ENCODE results near the gene ZFPM1. TPM values are rescaled to one million over a fixed set of nuclear protein-coding genes. Genes with fewer than 3 reads are reported as not detected.

The ZFPM1 gene
- polyA plus RNA-seq, 1 of the 3 experiments (the other 2 are of a cell fraction) = 1.2 TPM

DNA sequence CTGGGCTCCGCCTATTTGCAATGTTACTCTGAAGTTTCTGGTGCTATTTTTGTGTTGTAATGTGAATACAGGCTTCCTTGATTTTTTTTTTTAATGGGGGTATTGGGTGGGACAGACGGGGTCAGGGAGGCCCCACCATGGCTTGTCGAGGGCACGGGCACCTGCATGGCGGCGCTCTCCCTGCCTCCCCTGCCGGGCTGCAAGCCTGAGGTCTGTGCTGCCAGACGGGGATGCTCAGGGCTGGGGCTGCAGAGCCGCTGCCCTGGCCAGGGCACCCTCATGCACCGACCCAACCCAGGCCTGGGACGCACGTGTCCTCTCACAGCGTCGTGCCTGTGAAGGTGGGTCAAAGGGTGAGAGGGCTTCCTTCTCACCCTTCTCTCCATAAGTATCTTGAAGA, 13.0 kb upstream of the ZFPM1 start:
- Histone ChIP-seq H3K4me2 (no peak overlapping the region), H3K9me2 (no peaks in the 10 kb centered on the region), H3K27me3 (ENCODE audit: insufficient read depth) (no peaks in the 10 kb centered on the region), H3K79me2 (ENCODE audit: insufficient read depth) (no peaks in the 10 kb centered on the region), H4K20me1 (ENCODE audit: insufficient read depth) (0 out of 2 replicates have a peak, but pooled peaks cover 3% of the 10 kb centered on the region), H3K36me3 (replicated peaks in 1 of 2; ENCODE audit: control insufficient read depth in 1 of 2, insufficient read depth in 2 of 2, low read length in 1 of 2) (no peaks in the 10 kb centered on the region), H3K4me3 (ENCODE audit: low read depth in 2 of 2, low read length in 1 of 2) (no peak overlapping the region), H3K9ac (no peak overlapping the region), H3K27ac (ENCODE audit: low read depth in 2 of 2, low read length in 1 of 2) (no peak overlapping the region), H3K4me1 (ENCODE audit: control insufficient read depth in 1 of 2, insufficient read depth in 2 of 2, low read depth in 1 of 2, low read length in 1 of 2) (peaks cover 0 to 19% of the 10 kb centered on the region in 2 experiments; a peak in 1 of 4 replicates), H3F3A (replicated peaks; ENCODE audit: insufficient read depth) (no peaks in the 10 kb centered on the region), H2AFZ (ENCODE audit: low read depth) (no peak overlapping the region), H3K9me3 (no peaks in the 10 kb centered on the region)
- CTCF ChIA-PET = no interaction called here
- TF ChIP-seq RAD21 (IDR thresholded peaks at IDR 0.05; ENCODE audit: low read length) (no peak), USF1 (IDR thresholded peaks at IDR 0.05; ENCODE audit: borderline replicate concordance, low read depth) (no peak), MAX (IDR thresholded peaks at IDR 0.05; ENCODE audit: low read depth) (no peak), MXI1 (IDR thresholded peaks at IDR 0.05; ENCODE audit: low read depth, low read length) (no peak), RXRA (IDR thresholded peaks at IDR 0.05; ENCODE audit: borderline replicate concordance, low read depth) (no peak), CTCF (IDR thresholded peaks at IDR 0.05) (no peak), FOXJ3 (CRISPR knock-in tag; IDR thresholded peaks at IDR 0.05) (no peak), ELF1 (IDR thresholded peaks at IDR 0.05) (no peak), RCOR1 (IDR thresholded peaks at IDR 0.05; ENCODE audit: low read length) (no peak), ZBTB33 (IDR thresholded peaks at IDR 0.05; ENCODE audit: borderline replicate concordance, low read depth) (no peak), IRF3 (IDR thresholded peaks at IDR 0.05; ENCODE audit: low read depth, low read length) (no peak), NFIC (IDR thresholded peaks at IDR 0.05; ENCODE audit: borderline replicate concordance) (no peak), YY1 (IDR thresholded peaks at IDR 0.05; ENCODE audit: low read depth) (no peak), TCF12 (IDR thresholded peaks at IDR 0.05) (no peak), MEF2A (IDR thresholded peaks at IDR 0.05; ENCODE audit: borderline replicate concordance, low read depth) (no peak), SMC3 (IDR thresholded peaks at IDR 0.05; ENCODE audit: low read depth, low read length) (no peak), TAF1 (IDR thresholded peaks at IDR 0.05; ENCODE audit: borderline replicate concordance, low read depth, low read length) (no peak), JUND (IDR thresholded peaks at IDR 0.05) (no peak), SIN3A (IDR thresholded peaks at IDR 0.05; ENCODE audit: borderline replicate concordance, low read depth, low read length) (no peak)
- WGBS (ENCODE audit: low lambda C conversion rate) = 88% methylated on average over 9 of the region's 14 CpGs
- POLR2A ChIA-PET = no interaction called here
- no peak for DNase-seq

Data from SK-N-SH (cell line).